Naive B cell (primary cell): Measurements from ENCODE around the gene TMEM135. TPM values are rescaled to one million over a fixed set of nuclear protein-coding genes. Genes with fewer than 3 reads are reported as not detected.
A peak's percentile ranks its signal among the peaks of the same experiment; 100 is the strongest.
"Not testable (repeated sequence)": the region's sequence is repeated elsewhere in the genome, so short reads cannot be mapped to it uniquely, and the experiment has no call there.

Source experiments
- ATAC-seq, 2 donors: fragments of 150-1000 bp; cut with Tn5 transposase; 2 replicates each; pipeline ENCODE4 v1.10.0; 2021; ENCODE audit warnings: low read depth in 2 of 2, mild to moderate bottlenecking in 2 of 2, moderate library complexity in 2 of 2
- DNase-seq: peaks from one replicate; pipeline ENCODE4 v3.0.0; 2022
- H3K27ac Mint-ChIP-seq, 6 donors: one replicate each; pipeline ENCODE4 v1.8.0; 2020 to 2022; ENCODE audit warnings: mild to moderate bottlenecking in 6 of 6, mixed read lengths in 6 of 6, moderate library complexity in 5 of 6, inconsistent platforms in 2 of 6
- H3K27me3 Mint-ChIP-seq, 3 donors: one replicate each; pipeline ENCODE4 v1.8.0; 2021 to 2022; ENCODE audit warnings: mixed read lengths in 3 of 3, mild to moderate bottlenecking in 1 of 3
- H3K36me3 Mint-ChIP-seq, 2 donors: one replicate each; pipeline ENCODE4 v1.8.0; 2020 to 2022; ENCODE audit warnings: mixed read lengths in 2 of 2, inconsistent platforms in 1 of 2, mild to moderate bottlenecking in 1 of 2
- H3K4me1 Mint-ChIP-seq, 3 donors: one replicate each; pipeline ENCODE4 v1.8.0; 2020 to 2022; ENCODE audit warnings: mixed read lengths in 3 of 3, inconsistent platforms in 1 of 3, mild to moderate bottlenecking in 1 of 3, moderate library complexity in 1 of 3
- H3K4me3 Mint-ChIP-seq, 8 donors: one replicate each; pipeline ENCODE4 v1.8.0; 2020 to 2022; ENCODE audit warnings: mild to moderate bottlenecking in 8 of 8, mixed read lengths in 8 of 8, moderate library complexity in 8 of 8, inconsistent platforms in 2 of 8
- H3K9me3 Mint-ChIP-seq, 7 donors: one replicate each; pipeline ENCODE4 v1.8.0; 2020 to 2022; ENCODE audit warnings: mixed read lengths in 7 of 7, mild to moderate bottlenecking in 5 of 7, inconsistent platforms in 2 of 7, moderate library complexity in 1 of 7
- polyA plus RNA-seq, 6 donors: library from polyadenylated mRNA; unstranded; fragments of 300-500 nt; fragmentation: Illumina TruSeq; gene quantifications; one replicate each; pipeline ENCODE4 v1.2.3, GENCODE V29; 2021; ENCODE audit warnings: low read depth in 6 of 6

TMEM135 gene
- polyA plus RNA-seq, 6 donors from 2014 or later = 1.1 to 12.2 (median 4.2) TPM

DNA sequence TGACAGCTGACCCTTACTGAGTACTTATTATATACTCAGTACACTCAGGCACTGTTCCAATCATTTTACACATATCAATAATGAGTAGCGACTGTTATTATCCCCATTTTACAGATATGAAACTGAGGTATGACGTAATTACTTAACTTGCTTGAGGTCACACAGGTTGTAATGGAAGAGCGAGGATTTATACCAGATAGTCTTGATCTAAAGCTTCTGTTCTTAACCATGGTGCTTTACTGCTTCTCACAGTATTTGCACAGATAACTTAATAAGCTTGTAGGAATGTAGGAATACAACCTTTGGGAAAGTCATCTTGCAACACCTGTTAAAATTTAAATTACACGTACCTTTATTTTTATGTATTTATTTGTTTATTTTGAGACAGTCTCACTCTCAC lies 31.7 kb upstream of the TMEM135 start:
- H3K4me3 Mint-ChIP-seq = no peak overlapping the region
- no peak overlapping the region for H3K27ac Mint-ChIP-seq
- no peaks in the 10 kb centered on the region for H3K36me3 Mint-ChIP-seq
- H3K9me3 Mint-ChIP-seq = peaks cover 0 to 3% (median 0%) of the 10 kb centered on the region in 7 donors
- DNase-seq = no peak
- no peak for ATAC-seq
- peaks cover 7 to 23% (median 20%) of the 10 kb centered on the region in 3 donors for H3K27me3 Mint-ChIP-seq
- no peaks in the 10 kb centered on the region for H3K4me1 Mint-ChIP-seq

GRCh38 chr11:87007963-87008362 lies 29.8 kb upstream of the TMEM135 start:
- Mint-ChIP-seq H3K27me3 (peaks cover 7 to 23% (median 20%) of the 10 kb centered on the region in 3 donors), H3K4me1 (no peaks in the 10 kb centered on the region), H3K4me3 (peak overlapping the region in 1 of 8 donors; percentile 11), H3K27ac (no peak overlapping the region), H3K36me3 (no peaks in the 10 kb centered on the region), H3K9me3 (peaks cover 0 to 3% (median 0%) of the 10 kb centered on the region in 7 donors)
- ATAC-seq = no peak
- no peak for DNase-seq

GRCh38 chr11:87012089-87012488 lies 25.6 kb upstream of the TMEM135 start:
- H3K27me3 Mint-ChIP-seq = peaks cover 0 to 15% (median 9%) of the 10 kb centered on the region in 3 donors
- H3K4me3 Mint-ChIP-seq = no peak overlapping the region
- DNase-seq (no peak), ATAC-seq (no peak)
- no peaks in the 10 kb centered on the region for H3K36me3 Mint-ChIP-seq
- no peaks in the 10 kb centered on the region for H3K4me1 Mint-ChIP-seq
- no peak overlapping the region for H3K27ac Mint-ChIP-seq
- peaks cover 0 to 3% (median 0%) of the 10 kb centered on the region in 7 donors for H3K9me3 Mint-ChIP-seq

GRCh38 chr11:87012673-87013072 lies 25.1 kb upstream of the TMEM135 start:
- Mint-ChIP-seq H3K4me3 (no peak overlapping the region), H3K27ac (no peak overlapping the region), H3K27me3 (peaks cover 0 to 11% (median 9%) of the 10 kb centered on the region in 3 donors), H3K36me3 (no peaks in the 10 kb centered on the region), H3K4me1 (no peaks in the 10 kb centered on the region), H3K9me3 (peaks cover 0 to 3% (median 0%) of the 10 kb centered on the region in 7 donors)
- DNase-seq (no peak), ATAC-seq (no peak)

DNA sequence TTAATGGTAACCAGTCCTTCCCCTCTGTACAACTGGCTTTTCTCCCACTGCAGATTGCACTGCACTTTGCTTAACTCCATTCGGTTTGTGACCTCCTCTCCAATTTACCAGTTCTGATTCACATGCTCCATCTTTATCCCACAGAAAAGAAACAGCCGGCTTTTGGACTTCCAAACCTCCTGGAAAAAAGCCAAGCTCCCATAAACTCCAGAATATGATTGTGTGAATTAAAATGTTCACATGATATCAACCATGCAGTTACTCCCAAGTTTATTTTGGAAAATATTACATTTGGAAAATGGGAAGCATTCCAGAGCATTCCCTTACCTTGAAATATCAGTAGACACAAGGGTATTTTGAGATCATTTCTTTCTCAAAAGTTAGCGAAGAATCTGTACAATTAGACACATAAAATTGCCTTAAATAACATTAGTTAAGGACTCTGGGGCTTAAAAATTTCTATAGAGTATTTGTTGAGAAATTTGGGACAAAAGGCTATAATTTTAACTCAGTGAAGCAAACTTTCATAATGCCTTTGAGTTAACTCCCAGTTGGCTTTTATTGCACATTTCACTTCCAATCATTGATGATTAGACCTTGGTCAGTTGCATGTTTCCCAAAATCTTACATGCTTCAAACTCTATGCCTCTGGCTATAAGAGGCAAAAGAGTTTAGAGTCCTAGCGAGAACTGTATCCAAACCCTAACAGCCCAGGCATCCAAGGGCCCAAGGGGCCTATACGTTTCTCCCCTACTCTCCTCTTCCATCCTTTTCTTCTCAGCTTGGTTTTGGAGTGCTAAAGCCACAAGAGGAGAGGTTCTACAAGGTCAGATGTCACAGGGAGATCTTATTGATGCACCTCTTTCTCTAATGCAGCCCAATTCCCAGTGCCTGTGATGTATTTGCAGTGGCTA lies 23.6 kb upstream of the TMEM135 start:
- no peaks in the 10 kb centered on the region for H3K4me1 Mint-ChIP-seq
- no peak overlapping the region for H3K27ac Mint-ChIP-seq
- H3K4me3 Mint-ChIP-seq = no peak overlapping the region
- ATAC-seq (no peak), DNase-seq (no peak)
- H3K27me3 Mint-ChIP-seq = peaks cover 0 to 5% (median 4%) of the 10 kb centered on the region in 3 donors
- no peaks in the 10 kb centered on the region for H3K36me3 Mint-ChIP-seq
- no peaks in the 10 kb centered on the region for H3K9me3 Mint-ChIP-seq

DNA sequence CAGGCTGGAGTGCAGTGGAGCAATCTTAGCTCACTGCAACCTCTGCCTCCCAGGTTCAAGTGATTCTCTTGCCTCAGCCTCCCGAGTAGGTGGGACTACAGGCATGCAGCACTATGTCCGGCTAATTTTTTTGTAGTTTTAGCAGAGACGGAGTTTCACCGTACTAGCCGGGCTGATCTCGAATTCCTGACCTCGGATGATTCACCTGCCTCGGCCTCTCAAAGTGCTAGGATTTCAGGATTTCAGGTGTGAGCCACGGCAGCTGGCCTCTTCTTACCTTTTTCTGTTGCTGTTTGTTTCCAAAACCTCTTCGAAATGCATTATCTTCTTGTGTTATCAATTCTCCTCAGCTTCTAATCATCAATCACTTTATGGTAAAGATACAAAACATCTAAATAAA lies 22.1 kb upstream of the TMEM135 start:
- Mint-ChIP-seq H3K27me3 (peaks cover 0 to 8% (median 4%) of the 10 kb centered on the region in 3 donors), H3K27ac (no peak overlapping the region), H3K36me3 (peaks cover 0 to 6% of the 10 kb centered on the region in 2 donors), H3K4me3 (no peak overlapping the region), H3K4me1 (no peaks in the 10 kb centered on the region), H3K9me3 (no peaks in the 10 kb centered on the region)
- no peak for DNase-seq
- no peak for ATAC-seq

GRCh38 chr11:87019613-87020271 lies 18.0 kb upstream of the TMEM135 start:
- H3K9me3 Mint-ChIP-seq = peaks cover 0 to 2% (median 0%) of the 10 kb centered on the region in 7 donors
- DNase-seq = no peak
- H3K27ac Mint-ChIP-seq = no peak overlapping the region
- H3K4me3 Mint-ChIP-seq = no peak overlapping the region
- H3K4me1 Mint-ChIP-seq = no peaks in the 10 kb centered on the region
- H3K27me3 Mint-ChIP-seq = peaks cover 10 to 26% (median 21%) of the 10 kb centered on the region in 3 donors
- peaks cover 0 to 6% of the 10 kb centered on the region in 2 donors for H3K36me3 Mint-ChIP-seq
- no peak for ATAC-seq

- Mint-ChIP-seq H3K4me3 (no peak overlapping the region), H3K4me1 (no peaks in the 10 kb centered on the region), H3K27me3 (peaks cover 10 to 26% (median 21%) of the 10 kb centered on the region in 3 donors), H3K27ac (no peak overlapping the region), H3K9me3 (peaks cover 0 to 2% (median 0%) of the 10 kb centered on the region in 7 donors), H3K36me3 (peaks cover 0 to 6% of the 10 kb centered on the region in 2 donors)
- no peak for ATAC-seq
- DNase-seq = no peak
Observed at GRCh38 chr11:87020336-87020735, 17.4 kb upstream of the TMEM135 start.

DNA sequence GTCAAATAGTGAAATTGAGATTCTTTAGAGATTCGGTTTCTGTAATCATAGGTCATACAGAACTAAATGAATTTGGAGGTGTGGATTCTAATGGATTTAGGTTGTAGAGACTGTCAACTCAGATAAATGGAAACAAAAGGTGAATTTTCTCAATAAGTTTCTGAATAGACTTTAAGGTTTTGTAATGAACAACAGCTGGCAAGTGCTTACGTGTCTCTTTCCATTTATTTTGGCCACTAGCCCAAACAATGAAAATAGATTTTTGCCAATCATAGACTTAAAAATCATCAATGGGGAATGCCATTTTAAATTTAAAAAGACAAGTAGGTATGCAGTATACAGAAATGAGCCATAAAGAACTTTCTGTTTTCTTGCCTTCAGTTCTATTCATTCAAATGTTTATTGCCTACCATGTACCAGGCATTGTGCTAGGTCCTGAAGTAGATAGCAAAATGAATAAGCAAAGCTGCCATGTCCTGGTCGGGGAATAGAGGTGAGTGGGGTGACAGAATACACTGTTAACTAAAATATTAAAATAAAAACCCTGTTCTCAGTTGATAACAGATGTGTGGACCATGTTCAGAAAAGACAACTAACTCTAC lies 16.9 kb upstream of the TMEM135 start:
- H3K27ac Mint-ChIP-seq = no peak overlapping the region
- peaks cover 10 to 26% (median 21%) of the 10 kb centered on the region in 3 donors for H3K27me3 Mint-ChIP-seq
- H3K4me3 Mint-ChIP-seq = no peak overlapping the region
- DNase-seq (no peak), ATAC-seq (no peak)
- peaks cover 0 to 6% of the 10 kb centered on the region in 2 donors for H3K36me3 Mint-ChIP-seq
- no peaks in the 10 kb centered on the region for H3K4me1 Mint-ChIP-seq
- H3K9me3 Mint-ChIP-seq = peaks cover 0 to 2% (median 0%) of the 10 kb centered on the region in 7 donors

DNA sequence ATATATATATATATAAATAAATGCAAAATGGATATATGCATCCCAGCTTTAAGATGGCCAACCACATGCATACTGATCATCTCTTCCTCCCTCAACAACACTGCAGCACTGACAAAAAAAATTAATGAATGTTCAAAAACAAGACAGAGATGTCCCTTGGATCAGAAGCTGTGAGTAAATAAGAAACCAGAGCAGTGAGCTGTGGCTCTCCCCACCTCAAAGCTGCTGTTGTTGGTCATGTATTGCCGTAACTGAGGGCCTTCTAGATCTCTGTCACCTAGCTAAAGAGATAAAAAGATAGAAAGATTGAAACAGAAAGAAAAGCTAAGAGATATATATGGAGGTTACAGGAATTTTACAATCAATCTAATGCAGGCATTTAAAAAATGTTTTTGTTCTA lies 15.5 kb upstream of the TMEM135 start:
- DNase-seq = no peak
- peaks cover 0 to 3% (median 0%) of the 10 kb centered on the region in 7 donors for H3K9me3 Mint-ChIP-seq
- H3K4me3 Mint-ChIP-seq = no peak overlapping the region
- H3K4me1 Mint-ChIP-seq = no peaks in the 10 kb centered on the region
- no peak overlapping the region for H3K27ac Mint-ChIP-seq
- no peak for ATAC-seq
- H3K27me3 Mint-ChIP-seq = peaks cover 10 to 31% (median 29%) of the 10 kb centered on the region in 3 donors
- peaks cover 0 to 6% of the 10 kb centered on the region in 2 donors for H3K36me3 Mint-ChIP-seq

DNA sequence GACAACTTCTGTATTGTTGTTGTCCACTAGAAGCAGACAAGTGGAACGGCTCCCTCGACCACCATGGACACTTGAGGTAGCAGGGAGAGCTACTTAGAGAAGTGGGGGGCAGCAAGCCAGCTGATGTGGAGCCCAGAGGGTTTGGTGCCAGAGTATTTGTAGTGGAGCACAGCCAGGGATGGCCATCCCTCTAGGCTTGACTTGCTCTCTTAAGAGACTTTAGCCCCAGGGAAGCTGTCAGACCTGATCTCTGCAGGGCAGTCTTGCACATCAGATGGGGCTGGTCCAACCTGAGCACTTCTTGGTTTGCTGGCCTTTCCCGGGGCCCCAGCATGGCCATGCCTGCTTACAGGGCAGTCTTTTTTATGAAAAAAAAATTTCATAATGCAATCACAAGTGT lies 15.0 kb upstream of the TMEM135 start:
- no peaks in the 10 kb centered on the region for H3K4me1 Mint-ChIP-seq
- H3K36me3 Mint-ChIP-seq = peaks cover 0 to 6% of the 10 kb centered on the region in 2 donors
- no peak for ATAC-seq
- H3K27me3 Mint-ChIP-seq = peaks cover 10 to 31% (median 29%) of the 10 kb centered on the region in 3 donors
- H3K27ac Mint-ChIP-seq = no peak overlapping the region
- H3K9me3 Mint-ChIP-seq = peaks cover 0 to 3% (median 0%) of the 10 kb centered on the region in 7 donors
- no peak overlapping the region for H3K4me3 Mint-ChIP-seq
- no peak for DNase-seq

DNA sequence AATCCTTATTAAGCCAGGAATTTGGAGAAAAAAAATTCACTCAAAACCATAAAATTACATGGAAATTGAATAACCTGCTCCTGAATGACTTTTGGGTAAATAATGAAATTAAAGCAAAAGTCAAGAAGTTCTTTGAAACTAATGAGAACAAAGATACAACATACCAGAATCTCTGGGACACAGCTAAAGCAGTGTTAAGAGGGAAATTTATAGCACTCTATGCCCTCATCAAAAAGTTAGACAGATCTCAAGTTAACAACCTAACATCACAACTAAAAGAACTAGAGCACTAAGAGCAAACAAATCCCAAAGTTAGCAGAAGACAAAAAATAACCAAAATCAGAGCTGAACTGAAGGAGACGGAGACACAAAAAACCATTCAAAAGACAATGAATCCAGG lies 11.3 kb upstream of the TMEM135 start:
- H3K27ac Mint-ChIP-seq, DNase-seq, H3K9me3 Mint-ChIP-seq, H3K36me3 Mint-ChIP-seq, H3K4me1 Mint-ChIP-seq, H3K4me3 Mint-ChIP-seq, ATAC-seq: not testable (repeated sequence)
- peaks cover 10 to 27% (median 21%) of the 10 kb centered on the region in 3 donors for H3K27me3 Mint-ChIP-seq

- no peak overlapping the region for H3K4me3 Mint-ChIP-seq
- no peak overlapping the region for H3K27ac Mint-ChIP-seq
- H3K27me3 Mint-ChIP-seq = peaks cover 0 to 8% (median 5%) of the 10 kb centered on the region in 3 donors
- H3K9me3 Mint-ChIP-seq = peaks cover 0 to 3% (median 0%) of the 10 kb centered on the region in 7 donors
- no peaks in the 10 kb centered on the region for H3K36me3 Mint-ChIP-seq
- DNase-seq (no peak), ATAC-seq (no peak)
- H3K4me1 Mint-ChIP-seq = peaks cover 0 to 6% (median 0%) of the 10 kb centered on the region in 3 donors
Observed at GRCh38 chr11:87030458-87031054, 7.2 kb upstream of the TMEM135 start.
